ENCODE data around the gene PRDX2.

DNA sequence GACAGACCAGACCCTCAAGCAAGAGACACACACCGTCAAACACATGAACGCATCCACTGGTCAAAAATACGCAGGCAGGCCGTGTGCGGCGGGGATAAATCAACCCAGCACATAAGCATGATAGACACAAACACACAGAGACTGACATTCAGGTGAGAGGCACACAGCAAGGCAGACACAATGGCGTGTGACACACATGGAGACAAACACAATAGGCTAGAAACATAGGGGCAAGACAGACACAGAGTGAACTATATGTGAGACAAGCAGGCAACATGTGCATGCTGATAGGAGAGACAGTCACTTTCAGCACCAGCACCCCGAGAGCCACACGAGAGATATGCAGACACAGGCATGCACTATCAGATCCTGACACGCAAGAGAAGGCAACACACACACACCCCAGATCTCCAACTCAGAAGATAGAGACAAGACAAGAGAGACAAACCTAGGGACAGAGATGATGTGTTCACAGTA is 17.2 kb downstream of the PRDX2 start:
- TF ChIP-seq, protein P1, sequence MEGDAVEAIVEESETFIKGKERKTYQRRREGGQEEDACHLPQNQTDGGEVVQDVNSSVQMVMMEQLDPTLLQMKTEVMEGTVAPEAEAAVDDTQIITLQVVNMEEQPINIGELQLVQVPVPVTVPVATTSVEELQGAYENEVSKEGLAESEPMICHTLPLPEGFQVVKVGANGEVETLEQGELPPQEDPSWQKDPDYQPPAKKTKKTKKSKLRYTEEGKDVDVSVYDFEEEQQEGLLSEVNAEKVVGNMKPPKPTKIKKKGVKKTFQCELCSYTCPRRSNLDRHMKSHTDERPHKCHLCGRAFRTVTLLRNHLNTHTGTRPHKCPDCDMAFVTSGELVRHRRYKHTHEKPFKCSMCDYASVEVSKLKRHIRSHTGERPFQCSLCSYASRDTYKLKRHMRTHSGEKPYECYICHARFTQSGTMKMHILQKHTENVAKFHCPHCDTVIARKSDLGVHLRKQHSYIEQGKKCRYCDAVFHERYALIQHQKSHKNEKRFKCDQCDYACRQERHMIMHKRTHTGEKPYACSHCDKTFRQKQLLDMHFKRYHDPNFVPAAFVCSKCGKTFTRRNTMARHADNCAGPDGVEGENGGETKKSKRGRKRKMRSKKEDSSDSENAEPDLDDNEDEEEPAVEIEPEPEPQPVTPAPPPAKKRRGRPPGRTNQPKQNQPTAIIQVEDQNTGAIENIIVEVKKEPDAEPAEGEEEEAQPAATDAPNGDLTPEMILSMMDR (IDR thresholded peaks at IDR 0.05; ENCODE audit: poor library complexity), result no peak
- no peak for TF ChIP-seq EZH2 (IDR thresholded peaks at IDR 0.05; ENCODE audit: borderline replicate concordance)

All from hepatocyte (in vitro differentiated cells).